Measurements from ENCODE around the gene DIDO1. TPM values are rescaled to one million over a fixed set of nuclear protein-coding genes. Genes with fewer than 3 reads are reported as not detected.
A peak's percentile ranks its signal among the peaks of the same experiment; 100 is the strongest.

The DIDO1 gene
- total RNA-seq, 1 donor from 2014 or later, result 58.1 TPM

DNA sequence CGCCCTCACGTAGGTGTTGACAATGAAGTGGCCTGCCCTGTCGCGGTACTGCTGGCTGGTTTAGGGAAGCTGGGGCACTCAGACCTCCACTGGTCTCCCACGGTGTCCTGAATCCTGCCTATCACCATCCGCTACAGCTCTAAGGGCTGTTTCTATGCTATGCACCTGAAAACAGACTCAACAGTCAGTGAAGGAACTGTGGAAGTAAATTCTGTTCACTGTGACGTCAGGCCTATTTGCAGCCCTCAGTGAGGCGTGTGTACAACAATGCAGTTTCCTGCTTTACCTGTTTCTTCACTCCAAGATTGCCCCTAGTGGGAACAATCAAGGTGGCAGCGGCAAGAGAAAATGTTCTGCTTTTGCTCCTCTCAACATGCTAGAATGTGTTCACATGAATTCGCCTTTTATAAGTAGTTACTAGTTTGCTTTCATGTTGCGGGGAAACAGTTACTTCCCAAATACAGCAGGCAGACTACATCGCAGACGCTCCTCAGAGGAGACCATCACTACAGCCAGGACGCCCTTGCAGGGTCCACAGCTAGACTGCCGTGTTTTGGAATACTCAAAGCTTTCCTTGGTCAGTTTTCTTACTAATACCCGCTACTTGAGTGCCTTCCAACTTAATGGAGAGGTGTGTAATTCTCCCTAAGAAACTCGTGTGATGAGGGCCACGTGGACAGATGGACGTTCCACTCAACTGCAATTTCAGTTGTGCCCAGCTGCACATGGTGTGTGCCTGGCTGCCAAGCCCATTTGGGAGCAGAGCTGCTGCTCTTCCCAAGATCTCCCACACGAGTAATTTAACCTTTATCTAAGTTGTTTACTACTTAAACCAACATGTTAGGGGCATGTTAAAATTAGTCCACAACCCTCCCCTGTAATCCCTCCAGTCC, 25.4 kb downstream of the DIDO1 start:
- no peak for DNase-seq (ENCODE audit: extremely low spot score, unreplicated experiment)
- Mint-ChIP-seq H3K4me1 (ENCODE audit: unreplicated experiment) (peaks cover 38% of the 10 kb centered on the region), H3K9me3 (no peaks in the 10 kb centered on the region), H3K36me3 (peaks cover 15% of the 10 kb centered on the region), H3K4me3 (peak overlapping the region; percentile 77), H3K27me3 (no peaks in the 10 kb centered on the region), H3K27ac (peak overlapping the region; percentile 99)
- TF ChIP-seq, protein P1, sequence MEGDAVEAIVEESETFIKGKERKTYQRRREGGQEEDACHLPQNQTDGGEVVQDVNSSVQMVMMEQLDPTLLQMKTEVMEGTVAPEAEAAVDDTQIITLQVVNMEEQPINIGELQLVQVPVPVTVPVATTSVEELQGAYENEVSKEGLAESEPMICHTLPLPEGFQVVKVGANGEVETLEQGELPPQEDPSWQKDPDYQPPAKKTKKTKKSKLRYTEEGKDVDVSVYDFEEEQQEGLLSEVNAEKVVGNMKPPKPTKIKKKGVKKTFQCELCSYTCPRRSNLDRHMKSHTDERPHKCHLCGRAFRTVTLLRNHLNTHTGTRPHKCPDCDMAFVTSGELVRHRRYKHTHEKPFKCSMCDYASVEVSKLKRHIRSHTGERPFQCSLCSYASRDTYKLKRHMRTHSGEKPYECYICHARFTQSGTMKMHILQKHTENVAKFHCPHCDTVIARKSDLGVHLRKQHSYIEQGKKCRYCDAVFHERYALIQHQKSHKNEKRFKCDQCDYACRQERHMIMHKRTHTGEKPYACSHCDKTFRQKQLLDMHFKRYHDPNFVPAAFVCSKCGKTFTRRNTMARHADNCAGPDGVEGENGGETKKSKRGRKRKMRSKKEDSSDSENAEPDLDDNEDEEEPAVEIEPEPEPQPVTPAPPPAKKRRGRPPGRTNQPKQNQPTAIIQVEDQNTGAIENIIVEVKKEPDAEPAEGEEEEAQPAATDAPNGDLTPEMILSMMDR (conservative IDR thresholded peaks at IDR 0.05), result no peak

GRCh38 chr20:62900052-62900691, 26.1 kb downstream of the DIDO1 start:
- peak; percentile 83 for DNase-seq (ENCODE audit: extremely low spot score, unreplicated experiment)
- Mint-ChIP-seq H3K9me3 (no peaks in the 10 kb centered on the region), H3K36me3 (peaks cover 18% of the 10 kb centered on the region), H3K4me1 (ENCODE audit: unreplicated experiment) (peaks cover 38% of the 10 kb centered on the region), H3K27ac (peak overlapping the region; percentile 99), H3K27me3 (no peaks in the 10 kb centered on the region), H3K4me3 (peak overlapping the region; percentile 77)
- TF ChIP-seq, protein P1 (conservative IDR thresholded peaks at IDR 0.05), result peak; percentile 87

DNA sequence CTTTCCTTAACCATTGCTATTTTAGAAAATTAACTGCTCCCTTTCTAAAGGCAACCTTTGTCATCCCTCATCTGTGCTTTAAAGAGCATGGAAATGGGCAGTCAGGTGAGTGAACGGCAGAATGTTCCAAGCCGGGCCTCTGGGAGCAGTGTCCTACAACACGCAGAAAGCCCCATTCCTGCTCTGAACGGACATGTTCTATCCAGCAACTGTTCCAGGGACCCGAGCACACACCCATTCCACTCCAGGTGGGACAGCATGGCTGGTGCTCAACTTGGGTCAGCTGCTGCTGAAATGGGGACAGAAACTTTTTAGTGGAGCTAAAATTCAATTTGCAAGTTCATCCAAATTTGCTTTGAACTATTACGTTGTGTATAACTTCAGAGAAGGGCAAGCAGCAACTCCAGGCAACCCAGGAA, 26.7 kb downstream of the DIDO1 start:
- no peaks in the 10 kb centered on the region for H3K27me3 Mint-ChIP-seq
- no peaks in the 10 kb centered on the region for H3K9me3 Mint-ChIP-seq
- H3K4me3 Mint-ChIP-seq, result no peak overlapping the region
- TF ChIP-seq, protein P1 (conservative IDR thresholded peaks at IDR 0.05), result no peak
- peaks cover 15% of the 10 kb centered on the region for H3K36me3 Mint-ChIP-seq
- peak overlapping the region; percentile 99 for H3K27ac Mint-ChIP-seq
- DNase-seq (ENCODE audit: extremely low spot score, unreplicated experiment), result no peak
- peaks cover 38% of the 10 kb centered on the region for H3K4me1 Mint-ChIP-seq (ENCODE audit: unreplicated experiment)

DNA sequence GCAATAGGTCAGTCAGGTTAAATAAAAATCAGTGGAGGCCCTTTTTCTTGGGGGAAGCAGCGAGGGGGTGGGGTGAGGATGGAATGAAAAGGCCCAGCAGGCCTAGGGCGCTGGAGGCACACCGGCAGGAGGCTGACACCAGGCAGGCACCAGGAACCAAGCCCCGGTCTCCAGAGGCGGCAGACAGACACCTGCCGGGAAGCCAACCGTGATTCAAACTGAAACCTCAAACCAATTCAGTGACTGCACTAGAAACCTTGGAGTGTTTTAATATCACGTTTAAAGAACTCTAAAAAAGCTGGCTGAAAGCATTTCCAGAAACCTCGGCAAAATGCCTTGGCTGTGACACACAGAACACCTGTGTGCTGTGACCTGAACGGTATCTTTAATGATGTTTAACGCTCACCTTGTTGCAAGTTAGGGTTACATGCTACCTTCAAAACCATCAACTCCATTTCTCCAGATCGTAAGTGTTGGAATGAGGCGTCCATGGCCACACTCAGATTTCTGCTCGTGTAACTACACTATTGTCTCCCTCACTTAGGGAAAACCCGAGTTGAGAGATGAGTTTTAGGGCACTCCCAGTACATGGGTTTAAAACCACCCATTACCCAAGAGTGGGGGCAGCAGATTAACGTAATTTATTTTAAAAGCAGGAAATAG, 27.2 kb downstream of the DIDO1 start:
- H3K9me3 Mint-ChIP-seq, result no peaks in the 10 kb centered on the region
- H3K36me3 Mint-ChIP-seq, result peaks cover 12% of the 10 kb centered on the region
- no peak for DNase-seq (ENCODE audit: extremely low spot score, unreplicated experiment)
- TF ChIP-seq, protein P1 (conservative IDR thresholded peaks at IDR 0.05), result no peak
- H3K4me1 Mint-ChIP-seq (ENCODE audit: unreplicated experiment), result peaks cover 38% of the 10 kb centered on the region
- H3K27me3 Mint-ChIP-seq, result no peaks in the 10 kb centered on the region
- peak overlapping the region; percentile 85 for H3K27ac Mint-ChIP-seq
- H3K4me3 Mint-ChIP-seq, result peak overlapping the region; percentile 26

- Mint-ChIP-seq H3K27ac (peak overlapping the region; percentile 85), H3K4me1 (ENCODE audit: unreplicated experiment) (peaks cover 38% of the 10 kb centered on the region), H3K27me3 (no peaks in the 10 kb centered on the region), H3K36me3 (peaks cover 10% of the 10 kb centered on the region), H3K9me3 (no peaks in the 10 kb centered on the region), H3K4me3 (peak overlapping the region; percentile 26)
- DNase-seq (ENCODE audit: extremely low spot score, unreplicated experiment), result no peak
- TF ChIP-seq, protein P1 (conservative IDR thresholded peaks at IDR 0.05), result no peak
Measured at GRCh38 chr20:62898093-62898964, 28.0 kb downstream of the DIDO1 start.

Data from type B pancreatic cell (in vitro differentiated cells).